DND-41 (cell line): Measurements from ENCODE around the gene FOXK1.

Source experiments
- ATAC-seq: fragments of 200-7000 bp; cut with Tn5 transposase; 3 replicates; pipeline ENCODE4 v1.9.1; 2021; ENCODE audit warnings: low read depth; ENCODE audit not compliant: insufficient read depth
- DNase-seq: peaks from one replicate; pipeline ENCODE4 v3.0.0-alpha.2; 2020
- H2AFZ ChIP-seq: 2 replicates; pipeline ENCODE4 v1.6.0; 2012; ENCODE audit warnings: low read depth, low read length
- H3K27ac ChIP-seq: 2 replicates; pipeline ENCODE4 v1.5.1; 2012; ENCODE audit warnings: low read length, inconsistent platforms
- H3K27me3 ChIP-seq: fragments of 200-600 bp; sonication (generic); 2 replicates; pipeline ENCODE4 v1.6.0; 2012; ENCODE audit warnings: low read length, mild to moderate bottlenecking, inconsistent platforms; ENCODE audit not compliant: insufficient read depth, poor library complexity
- H3K36me3 ChIP-seq: 2 replicates; pipeline ENCODE4 v1.5.1; 2012; ENCODE audit warnings: low read length, inconsistent platforms; ENCODE audit not compliant: insufficient read depth
- H3K4me1 ChIP-seq: 2 replicates; pipeline ENCODE4 v1.5.1; 2012; ENCODE audit warnings: mild to moderate bottlenecking, low read length; ENCODE audit not compliant: insufficient read depth
- H3K4me2 ChIP-seq: 2 replicates; pipeline ENCODE4 v1.6.0; 2012; ENCODE audit warnings: mild to moderate bottlenecking, moderate library complexity, low read length, inconsistent platforms; ENCODE audit not compliant: insufficient read depth
- H3K4me3 ChIP-seq, 2 experiments: fragments of 200-600 bp in 1 of 2; shearing (Covaris generic) in 1 of 2; 2 replicates each; pipeline ENCODE4 v1.5.1; 2012 to 2016; ENCODE audit warnings: inconsistent platforms in 2 of 2, low read length in 2 of 2, mild to moderate bottlenecking in 2 of 2, low read depth in 1 of 2, moderate library complexity in 1 of 2
- H3K79me2 ChIP-seq: 2 replicates; pipeline ENCODE4 v1.6.0; 2012; ENCODE audit warnings: low read length, inconsistent platforms; ENCODE audit not compliant: insufficient read depth
- H3K9ac ChIP-seq: 2 replicates; pipeline ENCODE4 v1.6.0; 2012; ENCODE audit warnings: low read depth, mild to moderate bottlenecking, inconsistent platforms, low read length, moderate library complexity
- H3K9me3 ChIP-seq: 2 replicates; pipeline ENCODE4 v1.5.1; 2012; ENCODE audit warnings: low read length, moderate library complexity, mild to moderate bottlenecking, inconsistent platforms; ENCODE audit not compliant: insufficient read depth, severe bottlenecking
- H4K20me1 ChIP-seq: 2 replicates; pipeline ENCODE4 v1.6.0; 2012; ENCODE audit warnings: low read length; ENCODE audit not compliant: insufficient read depth
- EZH2 ChIP-seq: IDR thresholded peaks from 3 replicates; pipeline ENCODE4 v1.6.1; 2012; ENCODE audit warnings: borderline replicate concordance, low read depth, mild to moderate bottlenecking, moderate library complexity, low read length, inconsistent platforms; ENCODE audit not compliant: severe bottlenecking
- TF ChIP-seq, protein P1 (sequence below): IDR thresholded peaks from 2 replicates; pipeline ENCODE4 v1.5.1; 2012; ENCODE audit warnings: borderline replicate concordance, low read length, moderate library complexity, mild to moderate bottlenecking; ENCODE audit not compliant: poor library complexity, severe bottlenecking; ENCODE audit errors: extremely low read depth

The FOXK1 gene

DNA sequence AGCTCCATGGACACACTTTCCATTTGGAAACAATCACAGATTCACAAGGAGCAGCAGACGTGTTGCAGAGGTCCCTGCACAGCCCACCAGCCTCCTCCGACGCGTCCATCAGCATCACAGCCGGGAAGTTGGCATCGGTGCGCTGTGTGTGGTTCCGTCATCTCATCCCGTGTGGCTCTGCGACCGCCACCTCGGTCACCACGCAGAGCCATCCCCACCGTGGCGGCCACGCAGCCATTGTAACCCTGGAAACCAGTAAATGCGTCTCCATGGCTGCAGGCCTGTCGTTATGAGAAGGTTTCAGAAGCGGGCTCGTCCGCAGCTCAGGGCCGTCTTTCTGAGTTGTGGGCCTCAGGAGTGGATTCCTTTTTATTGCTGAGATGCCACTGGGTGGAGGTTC is 36.0 kb downstream of the FOXK1 start:
- H2AFZ ChIP-seq: no peak overlapping the region
- peaks cover 36% of the 10 kb centered on the region for H3K36me3 ChIP-seq
- peaks cover 97% of the 10 kb centered on the region for H3K79me2 ChIP-seq
- TF ChIP-seq EZH2: no peak
- TF ChIP-seq, protein P1, sequence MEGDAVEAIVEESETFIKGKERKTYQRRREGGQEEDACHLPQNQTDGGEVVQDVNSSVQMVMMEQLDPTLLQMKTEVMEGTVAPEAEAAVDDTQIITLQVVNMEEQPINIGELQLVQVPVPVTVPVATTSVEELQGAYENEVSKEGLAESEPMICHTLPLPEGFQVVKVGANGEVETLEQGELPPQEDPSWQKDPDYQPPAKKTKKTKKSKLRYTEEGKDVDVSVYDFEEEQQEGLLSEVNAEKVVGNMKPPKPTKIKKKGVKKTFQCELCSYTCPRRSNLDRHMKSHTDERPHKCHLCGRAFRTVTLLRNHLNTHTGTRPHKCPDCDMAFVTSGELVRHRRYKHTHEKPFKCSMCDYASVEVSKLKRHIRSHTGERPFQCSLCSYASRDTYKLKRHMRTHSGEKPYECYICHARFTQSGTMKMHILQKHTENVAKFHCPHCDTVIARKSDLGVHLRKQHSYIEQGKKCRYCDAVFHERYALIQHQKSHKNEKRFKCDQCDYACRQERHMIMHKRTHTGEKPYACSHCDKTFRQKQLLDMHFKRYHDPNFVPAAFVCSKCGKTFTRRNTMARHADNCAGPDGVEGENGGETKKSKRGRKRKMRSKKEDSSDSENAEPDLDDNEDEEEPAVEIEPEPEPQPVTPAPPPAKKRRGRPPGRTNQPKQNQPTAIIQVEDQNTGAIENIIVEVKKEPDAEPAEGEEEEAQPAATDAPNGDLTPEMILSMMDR: no peak
- H4K20me1 ChIP-seq: peaks cover 73% of the 10 kb centered on the region
- no peak overlapping the region for H3K4me2 ChIP-seq
- H3K27ac ChIP-seq: no peak overlapping the region
- no peaks in the 10 kb centered on the region for H3K9me3 ChIP-seq
- DNase-seq (no peak), ATAC-seq (no peak)
- H3K9ac ChIP-seq: no peak overlapping the region
- no peaks in the 10 kb centered on the region for H3K27me3 ChIP-seq
- H3K4me1 ChIP-seq: no peaks in the 10 kb centered on the region
- no peak overlapping the region for H3K4me3 ChIP-seq

- ATAC-seq (no peak), DNase-seq (no peak)
- H3K79me2 ChIP-seq: peaks cover 97% of the 10 kb centered on the region
- H3K9me3 ChIP-seq: no peaks in the 10 kb centered on the region
- no peaks in the 10 kb centered on the region for H3K4me1 ChIP-seq
- no peak overlapping the region for H3K4me2 ChIP-seq
- H3K36me3 ChIP-seq: peaks cover 49% of the 10 kb centered on the region
- H3K9ac ChIP-seq: no peak overlapping the region
- TF ChIP-seq EZH2: no peak
- TF ChIP-seq, protein P1: no peak
- H2AFZ ChIP-seq: no peak overlapping the region
- peaks cover 81% of the 10 kb centered on the region for H4K20me1 ChIP-seq
- H3K27ac ChIP-seq: no peak overlapping the region
- no peaks in the 10 kb centered on the region for H3K27me3 ChIP-seq
- no peak overlapping the region for H3K4me3 ChIP-seq
Observed at GRCh38 chr7:4720225-4720624, 38.1 kb downstream of the FOXK1 start.

DNA sequence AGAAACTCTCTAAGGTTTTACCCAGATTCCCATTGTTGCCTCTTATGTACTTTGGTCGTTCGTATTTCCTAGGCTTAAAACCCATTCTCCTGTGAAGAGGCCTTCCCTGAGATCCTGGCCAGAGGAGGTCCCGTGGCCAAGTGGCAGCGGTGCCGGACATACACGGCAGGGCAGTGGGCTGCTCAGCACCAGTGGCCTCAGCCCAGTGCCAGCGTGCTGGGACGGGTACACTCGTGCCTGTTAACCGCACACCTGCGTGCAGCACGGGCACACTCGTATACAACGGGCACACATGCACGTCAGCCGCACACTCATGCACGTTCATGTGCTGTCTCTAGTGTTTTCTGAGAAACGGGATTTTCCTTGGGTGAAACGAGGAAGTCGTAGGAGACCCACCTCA is 40.2 kb downstream of the FOXK1 start:
- no peak overlapping the region for H3K9ac ChIP-seq
- no peak overlapping the region for H3K27ac ChIP-seq
- no peak for ATAC-seq
- no peaks in the 10 kb centered on the region for H3K27me3 ChIP-seq
- no peak for DNase-seq
- H4K20me1 ChIP-seq: peaks cover 75% of the 10 kb centered on the region
- H3K4me3 ChIP-seq: no peak overlapping the region
- H2AFZ ChIP-seq: no peak overlapping the region
- TF ChIP-seq, protein P1: no peak
- TF ChIP-seq EZH2: no peak
- peaks cover 96% of the 10 kb centered on the region for H3K79me2 ChIP-seq
- peaks cover 48% of the 10 kb centered on the region for H3K36me3 ChIP-seq
- H3K9me3 ChIP-seq: no peaks in the 10 kb centered on the region
- H3K4me1 ChIP-seq: no peaks in the 10 kb centered on the region
- H3K4me2 ChIP-seq: no peak overlapping the region
